UCSD-AML1 (cell line): ENCODE results near the gene FIGN.

Experiments used
- DNase-seq: peaks from one replicate; lab custom pipeline; 2025; ENCODE audit not compliant: unreplicated experiment; lab: John Stamatoyannopoulos, UW

Gene FIGN, protein sequence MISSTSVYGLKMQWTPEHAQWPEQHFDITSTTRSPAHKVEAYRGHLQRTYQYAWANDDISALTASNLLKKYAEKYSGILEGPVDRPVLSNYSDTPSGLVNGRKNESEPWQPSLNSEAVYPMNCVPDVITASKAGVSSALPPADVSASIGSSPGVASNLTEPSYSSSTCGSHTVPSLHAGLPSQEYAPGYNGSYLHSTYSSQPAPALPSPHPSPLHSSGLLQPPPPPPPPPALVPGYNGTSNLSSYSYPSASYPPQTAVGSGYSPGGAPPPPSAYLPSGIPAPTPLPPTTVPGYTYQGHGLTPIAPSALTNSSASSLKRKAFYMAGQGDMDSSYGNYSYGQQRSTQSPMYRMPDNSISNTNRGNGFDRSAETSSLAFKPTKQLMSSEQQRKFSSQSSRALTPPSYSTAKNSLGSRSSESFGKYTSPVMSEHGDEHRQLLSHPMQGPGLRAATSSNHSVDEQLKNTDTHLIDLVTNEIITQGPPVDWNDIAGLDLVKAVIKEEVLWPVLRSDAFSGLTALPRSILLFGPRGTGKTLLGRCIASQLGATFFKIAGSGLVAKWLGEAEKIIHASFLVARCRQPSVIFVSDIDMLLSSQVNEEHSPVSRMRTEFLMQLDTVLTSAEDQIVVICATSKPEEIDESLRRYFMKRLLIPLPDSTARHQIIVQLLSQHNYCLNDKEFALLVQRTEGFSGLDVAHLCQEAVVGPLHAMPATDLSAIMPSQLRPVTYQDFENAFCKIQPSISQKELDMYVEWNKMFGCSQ

DNA sequence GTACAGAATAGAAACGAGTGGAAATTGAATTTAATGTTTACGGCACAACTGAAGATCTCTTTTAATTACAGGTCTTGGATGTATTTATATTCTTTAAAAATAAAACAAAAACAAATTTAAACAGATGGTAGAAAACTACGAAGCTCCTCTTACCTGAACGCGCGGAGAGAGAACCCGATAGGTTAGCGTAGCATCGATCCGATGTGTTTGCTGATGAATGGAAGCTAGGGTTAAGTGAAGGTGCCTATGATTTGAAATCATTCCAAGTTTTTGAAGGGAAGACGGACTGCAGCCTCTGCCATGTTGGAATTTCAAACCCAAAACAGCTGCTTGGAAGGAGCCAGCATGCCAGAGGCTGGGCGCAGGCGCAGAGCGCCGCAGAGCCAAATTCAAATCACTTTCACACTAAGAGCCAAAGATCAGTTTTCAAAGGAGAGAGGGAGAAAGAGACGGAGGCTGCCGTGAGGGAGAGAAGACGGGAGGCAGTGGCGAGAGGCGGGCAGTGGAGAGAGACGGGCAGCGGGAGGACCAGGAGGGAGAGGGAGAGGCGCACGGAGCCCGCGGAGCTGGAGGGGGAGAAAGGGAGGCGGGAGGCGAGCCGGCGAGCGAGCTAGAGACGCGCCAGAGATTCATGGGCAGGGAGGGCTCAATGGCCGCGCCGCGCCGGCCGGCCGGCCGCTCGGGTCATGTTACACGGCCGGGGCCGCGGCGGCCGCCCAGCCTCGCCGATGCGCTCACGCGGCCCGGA is at the start of gene FIGN:
Gene FIGN (minus strand): TSS at position 324 of the 748 bp plus-strand sequence. CDS start 1,081 bp downstream, outside the sequence.
- no peak for DNase-seq

DNA sequence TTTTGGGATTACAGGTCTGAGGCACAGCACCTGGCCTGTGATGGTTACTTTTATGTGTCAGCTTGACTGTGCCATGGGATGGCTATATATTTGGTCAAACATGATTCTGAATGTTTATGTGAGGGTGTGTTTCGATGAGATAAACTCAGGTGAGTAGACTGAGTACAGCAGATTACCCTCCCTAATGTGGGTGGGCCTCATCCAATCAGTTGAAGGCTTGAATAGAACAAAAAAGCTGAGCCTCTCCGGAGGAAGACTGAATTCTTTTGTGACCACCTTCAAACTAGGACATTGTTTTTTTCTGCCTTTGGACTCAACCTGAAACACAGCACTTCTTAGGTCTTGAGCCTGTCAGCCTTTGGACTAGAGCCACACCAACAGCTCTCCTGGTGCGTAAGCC is 49.4 kb upstream of the FIGN start:
- DNase-seq, result no peak

DNA sequence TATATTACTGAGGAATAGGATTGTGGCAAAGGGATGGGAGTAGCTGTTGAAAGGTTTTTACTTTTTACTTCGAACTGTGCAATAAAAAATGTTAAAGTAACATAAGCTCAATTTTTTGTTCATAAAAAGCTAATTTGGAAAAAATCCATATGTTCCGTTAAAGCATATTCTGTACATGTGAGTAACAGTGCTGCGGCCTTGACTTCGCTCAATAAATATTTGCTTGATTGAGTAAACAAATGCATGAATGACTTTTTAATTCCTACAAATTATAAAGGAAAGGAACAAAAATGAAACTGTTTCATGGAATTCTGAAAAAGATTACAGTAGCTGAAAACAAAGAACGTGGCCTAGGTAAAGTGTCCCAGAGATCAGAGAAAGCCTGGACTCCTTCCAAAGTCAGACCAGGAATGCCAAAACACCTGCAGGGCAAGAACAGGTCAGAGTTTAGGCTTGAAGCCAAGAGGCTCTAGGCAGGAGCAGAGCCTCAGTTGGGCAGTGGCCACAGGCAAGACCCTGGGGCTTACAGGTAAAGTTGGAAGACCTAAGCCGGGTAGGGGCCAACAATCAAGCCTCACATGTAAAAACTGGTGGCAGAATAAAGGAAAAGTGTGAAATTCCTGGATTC is 44.3 kb upstream of the FIGN start:
- no peak for DNase-seq

DNA sequence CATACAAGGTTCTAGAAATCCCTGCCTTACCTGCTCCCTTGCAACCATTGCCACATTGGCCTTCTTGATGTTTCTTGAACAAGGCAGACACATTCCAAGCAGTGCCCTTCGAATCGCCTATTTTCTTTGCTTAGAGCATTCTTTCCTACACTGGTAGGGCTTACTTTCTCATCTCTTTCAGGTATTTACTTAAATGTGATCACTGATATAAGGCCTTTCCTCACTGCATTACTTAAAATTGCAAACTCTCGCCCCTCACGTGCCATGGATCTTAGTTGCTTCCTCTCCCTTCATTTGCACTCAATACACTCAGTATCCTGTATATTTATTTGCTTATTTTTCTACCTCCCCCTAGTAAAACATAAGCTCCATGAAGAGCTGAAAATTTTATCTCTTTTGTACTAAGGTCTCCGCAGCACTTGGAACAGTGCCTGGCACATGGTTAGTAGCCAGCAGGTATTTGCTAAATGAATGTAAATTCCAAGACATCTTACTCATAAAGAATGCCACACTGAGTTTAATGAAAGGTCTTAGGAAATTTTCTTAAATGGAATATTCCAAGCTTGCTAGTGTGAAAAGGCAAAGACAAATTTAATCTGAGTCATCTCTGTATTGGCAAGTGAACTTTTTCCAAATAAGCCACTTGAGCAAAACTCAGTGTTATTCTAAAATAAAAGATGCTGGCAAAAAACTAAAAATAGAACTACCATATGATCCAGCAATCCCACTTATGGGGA is 42.4 kb upstream of the FIGN start:
- no peak for DNase-seq

DNA sequence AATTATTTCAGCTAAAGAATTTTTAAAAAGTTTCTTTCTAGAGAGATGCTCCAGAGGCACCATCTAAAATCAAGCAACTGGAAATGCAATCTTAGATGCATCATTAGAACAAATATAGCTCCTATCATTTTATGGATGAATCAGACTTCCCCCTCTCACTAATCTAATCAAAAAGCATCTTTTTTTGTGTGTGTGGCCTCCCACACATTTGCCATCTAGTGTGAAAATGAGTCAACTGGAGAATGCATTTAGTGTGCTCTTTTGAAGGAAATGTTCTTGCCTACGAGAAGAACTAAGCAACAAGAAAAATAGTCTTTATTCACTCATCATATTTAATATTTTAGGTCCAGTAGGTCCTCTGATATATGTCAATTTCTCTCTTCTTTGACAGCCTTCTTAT is 39.5 kb upstream of the FIGN start:
- DNase-seq, result no peak

DNA sequence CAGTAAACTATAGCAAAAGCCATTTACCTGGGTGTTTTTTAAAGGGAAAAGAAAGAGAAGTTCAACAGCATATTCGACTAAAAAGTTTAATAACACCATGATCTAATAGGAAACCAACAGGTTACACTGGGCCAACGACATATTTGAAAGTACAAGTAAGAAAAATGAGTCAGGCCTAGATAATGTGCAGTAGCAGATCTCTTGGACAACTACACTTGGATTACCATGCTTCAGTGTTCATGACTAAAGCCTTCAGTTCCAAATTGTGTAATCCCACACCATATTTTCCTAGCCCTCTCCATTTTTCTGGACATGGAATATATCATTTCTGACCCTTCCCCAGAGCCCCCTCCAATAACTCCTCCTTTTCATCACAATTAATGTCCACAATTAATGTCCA is 39.1 kb upstream of the FIGN start:
- no peak for DNase-seq

DNA sequence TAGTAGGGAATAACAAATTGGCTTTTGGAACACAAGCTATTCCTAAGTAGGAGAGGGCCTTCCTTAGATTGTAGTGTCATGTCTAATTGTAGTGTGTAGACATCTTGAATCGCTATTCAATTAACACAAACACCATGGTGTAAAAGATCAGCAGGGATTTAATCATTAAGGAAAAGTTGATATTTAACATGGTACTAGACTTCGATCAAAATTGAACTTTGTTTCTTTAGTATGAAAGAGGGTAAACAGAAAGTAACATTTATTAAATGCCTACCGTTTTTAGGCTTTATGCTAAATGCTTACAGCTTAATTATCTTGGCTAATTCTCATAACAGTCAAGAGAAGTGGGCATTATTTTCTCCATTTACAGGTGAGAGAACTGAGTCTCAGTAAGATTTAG is 37.5 kb upstream of the FIGN start:
- no peak for DNase-seq

DNA sequence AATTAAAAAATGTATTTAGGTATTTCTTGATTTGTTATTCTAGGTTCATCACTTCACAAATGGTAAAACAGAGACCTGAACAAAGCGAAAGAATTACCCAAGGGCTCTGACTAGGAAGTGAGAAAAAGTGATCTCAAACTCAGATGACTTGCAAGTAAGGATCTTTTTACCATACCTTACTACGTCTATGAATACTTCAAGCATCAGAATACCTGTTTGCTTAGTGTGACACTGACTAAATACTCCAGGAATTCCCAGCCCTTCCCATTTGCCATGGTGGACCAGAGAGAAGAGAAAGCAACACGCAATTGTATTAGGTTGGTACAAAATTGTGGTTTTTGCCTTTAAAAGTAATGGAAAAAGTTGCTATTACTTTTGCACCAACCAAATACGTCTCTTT is 35.8 kb upstream of the FIGN start:
- no peak for DNase-seq

DNA sequence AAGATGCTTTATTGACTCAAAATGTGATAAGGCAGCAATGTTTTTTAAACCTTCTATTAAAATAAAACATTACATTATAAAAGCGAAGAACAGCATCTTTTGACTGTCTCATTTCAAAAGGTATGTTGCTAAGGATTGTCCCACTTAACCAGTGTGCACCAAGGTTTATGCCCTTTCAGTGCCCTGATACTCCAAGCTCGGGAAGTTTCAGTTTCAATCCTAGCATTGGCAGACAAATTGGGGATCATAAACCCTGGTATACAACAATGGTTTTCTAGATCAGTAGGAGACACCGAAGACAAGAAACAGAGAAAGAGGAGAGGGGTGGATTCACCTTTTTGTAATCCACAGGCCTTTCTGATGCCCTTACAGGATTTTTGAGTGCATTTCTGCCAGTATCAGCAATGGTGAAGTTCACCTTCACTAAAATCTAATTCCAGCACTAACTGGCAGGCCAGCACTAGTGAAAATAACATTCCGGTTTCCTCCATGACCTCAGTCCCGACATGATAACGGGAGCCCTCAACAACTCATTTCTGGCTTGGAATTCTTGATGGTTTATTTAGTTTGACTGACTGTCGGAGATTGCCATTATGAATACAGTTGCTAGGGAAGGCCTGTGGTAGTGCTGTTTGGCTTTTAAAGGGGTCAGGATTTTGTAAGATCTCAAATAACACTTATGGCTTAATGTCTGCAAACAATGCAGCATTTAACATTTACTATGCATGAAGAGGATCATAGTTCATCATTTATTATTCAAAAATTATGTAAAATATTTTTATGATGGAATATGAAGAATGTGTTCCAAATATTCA is 33.3 kb upstream of the FIGN start:
- no peak for DNase-seq

DNA sequence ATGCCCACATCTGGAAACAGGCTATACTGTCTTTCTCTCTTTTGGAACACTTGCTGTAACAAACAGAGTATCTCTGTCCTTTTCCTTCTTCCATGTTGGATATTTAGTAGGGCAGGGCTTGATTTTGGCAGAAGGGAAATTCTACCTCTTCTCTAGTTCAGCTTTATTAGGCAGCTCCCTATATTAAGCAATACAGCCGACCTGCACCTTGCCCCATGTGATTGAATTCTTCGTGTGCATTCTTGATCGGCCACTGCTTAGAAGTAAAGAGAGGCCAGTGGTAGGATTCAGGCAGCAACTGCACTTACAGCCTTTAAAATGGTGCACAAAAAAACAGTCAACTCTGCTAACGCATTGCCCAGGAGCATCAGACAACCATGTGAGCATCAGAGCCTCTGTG is 31.3 kb upstream of the FIGN start:
- no peak for DNase-seq

DNA sequence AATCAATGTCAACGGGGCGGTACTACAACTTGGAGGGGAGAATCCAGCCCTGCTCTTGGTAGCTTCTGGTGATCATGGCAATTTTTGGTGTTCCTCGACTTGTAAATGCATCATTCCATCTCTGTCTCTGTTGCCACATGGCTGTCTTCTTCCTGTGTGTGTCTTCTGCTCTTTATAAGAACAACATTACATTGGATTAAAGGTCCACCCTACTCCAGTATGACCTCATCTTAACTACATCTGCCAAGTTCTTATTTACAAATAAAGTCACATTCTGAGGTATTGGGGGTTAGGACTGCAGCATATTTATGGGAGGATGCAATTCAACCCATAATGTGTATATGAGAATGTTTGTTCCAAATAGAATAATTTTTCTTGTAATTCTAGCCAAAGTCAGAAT is 28.8 kb upstream of the FIGN start:
- DNase-seq, result no peak

DNA sequence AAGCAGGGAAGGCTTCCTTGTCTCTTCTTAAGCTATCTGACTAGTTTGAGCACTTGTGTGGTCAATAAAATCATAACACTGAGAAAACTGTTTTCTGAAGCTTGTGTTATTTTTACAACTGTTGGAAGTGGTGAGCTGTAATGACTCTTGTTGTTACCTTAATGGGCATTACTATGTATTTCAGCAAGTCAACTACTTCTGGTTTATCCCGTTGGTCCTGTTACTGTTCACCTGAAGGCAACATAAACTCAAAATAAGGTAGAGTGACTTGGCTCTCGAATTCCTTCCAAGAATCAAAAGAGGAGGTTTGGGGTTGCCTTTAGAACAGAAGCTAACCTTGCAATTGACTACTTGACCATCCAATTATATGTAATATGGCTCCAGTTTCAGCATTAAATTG is 23.2 kb upstream of the FIGN start:
- no peak for DNase-seq

DNA sequence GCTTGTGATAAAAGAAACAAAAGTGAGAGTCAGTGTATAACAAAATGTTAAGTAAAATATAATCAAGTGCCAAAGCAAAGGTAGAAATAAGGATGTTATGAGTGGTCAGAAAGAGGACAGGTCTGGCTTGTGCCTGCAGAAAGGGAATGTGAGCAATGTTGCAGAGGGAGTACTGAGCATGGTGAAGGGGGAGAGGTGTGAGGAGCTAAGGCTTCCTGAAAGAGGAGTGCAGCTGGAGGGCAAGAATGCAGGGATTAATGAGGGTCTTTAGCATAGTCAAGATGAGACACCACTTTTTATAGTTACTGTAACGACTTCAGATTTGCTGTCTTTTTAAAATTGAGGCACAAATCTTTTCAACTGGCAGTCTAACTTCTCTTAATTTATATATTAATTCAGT is 22.0 kb upstream of the FIGN start:
- DNase-seq, result no peak

DNA sequence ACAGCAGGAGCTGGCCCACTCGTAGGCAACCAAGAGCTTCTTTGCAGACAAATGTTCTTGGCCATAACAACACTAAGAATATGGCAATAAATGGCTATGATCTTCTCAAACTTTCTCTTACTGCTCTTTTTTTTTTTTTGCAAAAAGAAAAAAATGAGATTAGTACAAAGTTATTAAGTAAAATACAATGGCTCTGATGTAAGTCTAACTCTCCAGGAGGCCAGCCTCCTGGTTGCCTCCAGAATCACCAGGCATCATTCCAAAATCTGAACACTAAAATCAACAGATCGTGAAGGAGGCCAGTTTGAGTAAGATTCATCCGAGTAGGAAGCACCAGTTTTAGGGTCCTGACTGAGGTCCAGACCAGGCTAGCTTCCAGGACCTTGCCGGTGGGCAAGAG is 20.8 kb upstream of the FIGN start:
- DNase-seq, result no peak

DNA sequence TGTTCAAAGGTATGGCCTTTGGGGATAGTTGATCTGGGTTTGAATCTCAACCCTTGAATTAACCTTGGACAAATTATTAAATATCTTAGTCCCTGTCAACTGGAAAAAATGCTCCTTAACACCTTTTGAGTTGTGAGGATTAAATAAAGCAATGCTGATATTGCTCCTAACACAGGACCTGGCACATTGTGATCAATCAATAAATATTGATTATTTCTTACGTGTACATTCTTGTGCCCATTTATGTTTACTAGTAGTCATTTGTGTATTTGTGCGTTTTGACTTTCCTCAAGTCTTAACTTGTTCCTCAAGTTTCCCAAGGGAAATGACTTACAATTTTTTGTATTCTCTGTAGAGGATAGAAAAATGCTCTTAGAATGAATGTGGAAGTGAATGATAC is 19.6 kb upstream of the FIGN start:
- DNase-seq, result no peak

DNA sequence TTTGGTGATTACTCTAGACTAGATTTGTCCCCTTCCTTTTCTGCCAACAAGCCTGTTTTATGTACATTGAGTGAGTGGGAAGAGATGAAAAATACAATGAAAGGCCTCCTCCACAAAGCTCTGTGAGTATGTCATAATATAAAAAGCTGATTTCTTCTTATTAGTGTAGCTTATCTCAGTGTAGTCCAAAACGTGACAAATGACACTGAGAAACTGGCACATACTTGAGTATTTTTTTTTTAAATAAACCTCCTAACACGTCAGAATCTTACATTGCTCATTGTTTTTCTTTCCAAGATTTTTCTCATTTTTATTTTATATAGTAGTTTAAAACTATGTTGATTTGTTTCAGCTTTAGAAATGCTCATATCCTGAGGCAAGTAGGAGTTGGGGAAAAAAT is 17.9 kb upstream of the FIGN start:
- no peak for DNase-seq

DNA sequence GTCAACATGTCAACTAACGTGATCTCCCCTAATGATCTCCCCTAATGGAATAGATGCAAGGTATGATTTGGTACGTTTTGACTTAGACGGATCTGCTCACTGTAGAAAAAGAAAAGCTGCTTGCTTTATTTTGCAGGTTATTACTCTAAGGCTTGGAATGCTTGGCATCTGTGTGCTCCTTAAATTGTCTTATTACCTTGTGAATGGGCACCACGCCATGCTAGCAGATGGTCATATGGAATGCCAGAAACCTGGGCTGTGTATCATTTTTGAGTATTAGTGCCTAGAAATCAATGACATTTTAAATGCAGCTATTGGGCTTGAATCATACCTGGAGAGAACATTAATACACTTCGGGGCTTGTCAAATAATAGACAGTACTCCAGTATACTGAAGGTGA is 16.5 kb upstream of the FIGN start:
- DNase-seq, result no peak

DNA sequence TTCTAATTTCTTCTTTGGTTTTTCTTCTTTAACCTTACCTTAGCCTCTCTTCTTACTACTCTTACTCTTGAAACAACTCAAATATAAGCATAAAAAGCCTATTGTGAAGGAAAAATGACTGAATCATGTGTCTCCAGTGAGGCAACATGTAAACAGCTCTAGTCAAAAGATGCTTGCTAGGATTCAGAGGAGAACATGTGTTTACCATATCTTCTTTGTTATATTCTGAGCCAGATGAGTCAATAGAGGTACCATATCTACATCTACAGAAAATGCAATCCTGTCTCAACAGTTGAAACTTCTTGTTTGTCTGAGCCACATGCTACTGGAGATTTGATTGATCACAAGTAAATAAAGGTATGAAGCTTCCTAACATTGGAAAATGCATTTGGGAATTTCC is 15.9 kb upstream of the FIGN start:
- DNase-seq, result no peak

DNA sequence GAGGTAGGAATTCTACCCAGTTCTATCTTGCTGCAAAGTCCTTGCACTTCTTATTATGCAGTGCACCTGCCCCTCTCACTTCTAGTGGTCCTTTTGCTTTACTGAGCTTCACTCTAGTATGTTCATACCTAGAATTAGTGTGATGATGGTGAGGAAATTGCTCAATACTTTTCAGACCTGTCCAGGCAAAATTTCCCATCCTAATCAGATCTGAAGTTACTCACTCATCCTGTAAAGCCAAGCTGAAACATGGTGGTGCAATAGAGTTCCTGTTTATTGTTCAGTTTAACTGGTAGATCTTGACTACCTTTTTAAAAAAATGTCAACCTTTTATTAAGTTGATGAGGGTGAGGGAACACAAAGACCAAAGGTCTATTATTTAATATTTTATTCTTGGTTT is 12.6 kb upstream of the FIGN start:
- DNase-seq, result no peak

DNA sequence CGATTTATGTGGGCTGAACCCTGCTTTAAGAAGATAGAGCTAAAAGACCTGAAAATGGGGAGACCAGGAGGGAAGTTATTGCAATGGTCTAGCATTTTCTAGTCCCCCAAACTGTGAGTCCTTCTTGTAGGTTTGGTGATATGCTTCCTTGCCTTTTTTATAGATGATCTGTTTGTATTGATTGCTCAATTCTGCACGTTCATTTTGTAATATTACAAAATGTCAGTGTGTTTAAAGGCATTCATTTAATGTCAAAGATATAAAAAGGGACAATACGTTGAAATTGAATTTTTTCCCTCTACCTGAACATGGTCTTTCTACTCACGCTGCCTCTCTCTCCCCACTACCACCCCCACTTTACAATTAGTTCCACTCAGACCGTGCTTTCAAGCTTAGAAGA is 5.6 kb upstream of the FIGN start:
- DNase-seq, result no peak
